Astrocyte of the cerebellum (primary cell): Measurements from ENCODE around the gene CIAO3.
"Not testable (repeated sequence)": the region's sequence is repeated elsewhere in the genome, so short reads cannot be mapped to it uniquely, and the experiment has no call there.

Experiments
- DNase-seq: peaks from one replicate; pipeline ENCODE4 v3.0.0-alpha.2; 2011; ENCODE audit warnings: low read depth
- H3K4me3 ChIP-seq: 2 replicates; pipeline ENCODE4 v1.5.1; 2011; ENCODE audit warnings: mild to moderate bottlenecking, low read depth, low read length, moderate library complexity
- in situ Hi-C: cut with HindIII; loops from 2 replicates; pipeline ENCODE4 v1.10.0; 2017; ENCODE audit warnings: low sequenced_read_pairs
- TF ChIP-seq, protein P1 (sequence below): IDR thresholded peaks from 2 replicates; pipeline ENCODE4 v1.5.1; 2012; ENCODE audit warnings: low read length, low read depth, moderate library complexity, mild to moderate bottlenecking; ENCODE audit errors: missing control alignments

Gene CIAO3

DNA sequence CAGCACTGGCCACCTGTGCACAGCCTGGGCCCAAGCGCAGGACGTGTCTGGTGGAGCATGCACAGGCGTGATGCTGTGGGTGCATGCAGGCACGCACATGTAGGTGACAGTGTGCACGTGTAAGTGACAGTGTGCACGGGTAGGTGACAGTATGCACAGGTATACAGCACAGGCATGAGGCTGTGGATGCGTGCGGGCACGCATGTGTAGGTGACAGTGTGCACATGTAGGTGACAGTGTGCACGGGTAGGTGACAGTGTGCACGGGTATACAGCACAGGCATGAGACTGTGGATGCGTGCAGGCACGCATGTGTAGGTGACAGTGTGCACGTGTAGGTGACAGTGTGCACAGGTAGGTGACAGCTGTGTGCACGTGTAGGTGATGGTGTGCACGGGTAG lies 39.5 kb upstream of the CIAO3 start:
- H3K4me3 ChIP-seq, result no peak overlapping the region
- no peak for DNase-seq
- in situ Hi-C loops, result no loop called here
- TF ChIP-seq, protein P1, sequence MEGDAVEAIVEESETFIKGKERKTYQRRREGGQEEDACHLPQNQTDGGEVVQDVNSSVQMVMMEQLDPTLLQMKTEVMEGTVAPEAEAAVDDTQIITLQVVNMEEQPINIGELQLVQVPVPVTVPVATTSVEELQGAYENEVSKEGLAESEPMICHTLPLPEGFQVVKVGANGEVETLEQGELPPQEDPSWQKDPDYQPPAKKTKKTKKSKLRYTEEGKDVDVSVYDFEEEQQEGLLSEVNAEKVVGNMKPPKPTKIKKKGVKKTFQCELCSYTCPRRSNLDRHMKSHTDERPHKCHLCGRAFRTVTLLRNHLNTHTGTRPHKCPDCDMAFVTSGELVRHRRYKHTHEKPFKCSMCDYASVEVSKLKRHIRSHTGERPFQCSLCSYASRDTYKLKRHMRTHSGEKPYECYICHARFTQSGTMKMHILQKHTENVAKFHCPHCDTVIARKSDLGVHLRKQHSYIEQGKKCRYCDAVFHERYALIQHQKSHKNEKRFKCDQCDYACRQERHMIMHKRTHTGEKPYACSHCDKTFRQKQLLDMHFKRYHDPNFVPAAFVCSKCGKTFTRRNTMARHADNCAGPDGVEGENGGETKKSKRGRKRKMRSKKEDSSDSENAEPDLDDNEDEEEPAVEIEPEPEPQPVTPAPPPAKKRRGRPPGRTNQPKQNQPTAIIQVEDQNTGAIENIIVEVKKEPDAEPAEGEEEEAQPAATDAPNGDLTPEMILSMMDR, result no peak

DNA sequence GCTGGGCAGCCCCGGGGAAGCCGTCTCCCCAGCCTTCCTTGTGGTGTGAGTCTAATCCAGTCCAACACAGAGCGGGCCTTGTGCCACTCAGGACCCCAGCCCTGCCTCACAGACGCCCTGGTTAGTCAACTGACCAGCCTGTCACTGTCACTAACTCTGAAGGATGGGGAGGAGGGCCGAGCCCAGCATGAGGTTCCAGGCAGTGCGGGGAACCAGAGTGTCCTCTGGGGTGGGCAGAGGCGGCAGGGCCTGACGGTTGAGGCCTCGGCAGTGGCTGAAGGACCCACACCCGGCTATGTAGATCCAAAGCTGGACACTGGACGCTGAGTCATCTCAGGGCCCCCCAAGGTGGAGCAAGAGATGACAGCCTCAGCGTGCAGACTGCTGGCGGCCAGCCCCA lies 38.8 kb upstream of the CIAO3 start:
- no peak for DNase-seq
- no peak overlapping the region for H3K4me3 ChIP-seq
- TF ChIP-seq, protein P1, result no peak
- in situ Hi-C loops, result no loop called here

DNA sequence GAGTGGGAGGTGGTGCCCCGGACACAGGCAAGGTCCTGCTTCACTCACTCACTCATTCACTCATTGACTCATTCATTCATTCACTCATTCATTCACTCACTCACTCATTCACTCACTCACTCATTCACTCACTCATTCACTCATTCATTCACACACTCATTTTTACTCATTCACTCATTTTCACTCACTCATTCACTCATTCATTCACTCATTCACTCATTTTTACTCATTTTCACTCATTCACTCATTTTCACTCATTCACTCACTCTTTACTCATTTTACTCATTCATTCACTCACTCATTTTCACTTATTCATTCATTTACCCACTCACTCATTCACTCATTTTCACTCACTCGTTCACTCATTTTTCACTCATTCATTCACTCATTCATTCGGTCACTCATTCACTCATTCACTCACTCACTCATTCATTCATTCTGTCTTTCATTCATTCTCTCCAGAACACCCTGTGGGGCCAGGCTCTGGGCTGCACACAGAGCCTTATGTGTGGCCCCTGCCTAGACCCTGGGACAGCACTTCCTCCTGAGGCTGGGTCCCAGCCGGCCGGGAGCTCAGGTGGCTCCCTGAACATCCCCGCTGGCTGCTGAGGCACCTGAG lies 38.2 kb upstream of the CIAO3 start:
- H3K4me3 ChIP-seq, result no peak overlapping the region
- in situ Hi-C loops, result no loop called here
- TF ChIP-seq, protein P1, result no peak
- DNase-seq, result no peak

DNA sequence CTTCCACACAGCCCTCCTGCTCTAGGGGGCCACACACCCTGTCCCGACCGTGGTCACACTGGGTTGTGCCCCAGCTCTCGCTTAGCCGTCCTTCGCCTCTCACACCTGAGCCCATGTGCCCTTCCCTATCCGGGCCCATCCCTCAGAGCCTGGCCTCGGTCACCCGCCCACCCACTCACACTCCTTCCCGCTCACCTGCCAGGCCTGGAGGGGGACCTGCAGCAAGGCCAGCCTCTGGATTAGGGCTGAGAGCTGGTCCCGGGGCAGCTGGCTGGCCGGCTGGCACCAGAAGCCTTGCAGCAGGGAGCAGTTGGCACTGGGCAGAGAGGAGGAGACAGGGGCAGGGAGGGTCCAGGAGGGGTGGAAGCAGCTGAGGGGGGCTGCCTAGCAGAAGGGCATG lies 37.6 kb upstream of the CIAO3 start:
- in situ Hi-C loops, result no loop called here
- TF ChIP-seq, protein P1, result no peak
- no peak for DNase-seq
- no peak overlapping the region for H3K4me3 ChIP-seq

DNA sequence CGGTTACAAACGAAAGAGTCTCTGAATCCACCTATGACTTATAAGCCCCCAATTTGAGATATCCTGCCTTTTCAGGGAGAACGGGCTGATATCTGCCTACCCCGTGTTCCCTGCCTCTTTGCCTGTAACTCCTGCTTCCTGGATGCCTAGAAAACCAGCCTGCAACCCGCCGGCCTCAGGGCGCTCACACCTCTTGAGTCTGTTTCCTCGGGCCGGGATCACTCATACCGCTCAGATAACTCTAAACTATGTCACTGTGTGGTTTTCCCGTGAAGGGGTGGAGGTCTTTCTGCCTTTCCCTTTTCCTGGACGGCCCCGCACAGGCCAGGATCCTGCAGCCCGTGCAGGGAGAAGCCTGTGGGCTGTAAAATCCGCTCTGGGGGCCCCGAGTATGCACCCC lies 37.0 kb upstream of the CIAO3 start:
- TF ChIP-seq, protein P1, result no peak
- no peak for DNase-seq
- no peak overlapping the region for H3K4me3 ChIP-seq
- in situ Hi-C loops, result no loop called here

DNA sequence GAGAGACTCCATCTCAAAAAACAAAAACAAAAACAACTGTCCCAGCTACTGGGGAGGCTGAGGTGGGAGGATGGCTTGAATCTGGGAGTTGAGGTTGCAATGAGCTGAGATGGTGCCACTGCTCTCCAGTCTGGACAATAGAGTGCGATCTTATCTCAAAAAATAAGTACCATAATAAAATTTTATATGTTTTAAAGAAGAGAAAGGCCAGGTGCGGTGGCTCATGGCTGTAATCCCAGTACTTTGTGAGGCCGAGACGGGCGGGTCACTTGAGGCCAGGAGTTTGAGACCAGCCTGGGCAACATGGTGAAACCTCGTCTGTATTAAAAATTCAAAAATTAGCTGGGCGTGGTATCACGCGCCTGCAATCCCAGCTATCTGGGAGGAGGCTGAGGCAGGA lies 36.0 kb upstream of the CIAO3 start:
- in situ Hi-C loops, result no loop called here
- TF ChIP-seq, protein P1, result no peak
- DNase-seq, result no peak
- H3K4me3 ChIP-seq, result no peak overlapping the region

DNA sequence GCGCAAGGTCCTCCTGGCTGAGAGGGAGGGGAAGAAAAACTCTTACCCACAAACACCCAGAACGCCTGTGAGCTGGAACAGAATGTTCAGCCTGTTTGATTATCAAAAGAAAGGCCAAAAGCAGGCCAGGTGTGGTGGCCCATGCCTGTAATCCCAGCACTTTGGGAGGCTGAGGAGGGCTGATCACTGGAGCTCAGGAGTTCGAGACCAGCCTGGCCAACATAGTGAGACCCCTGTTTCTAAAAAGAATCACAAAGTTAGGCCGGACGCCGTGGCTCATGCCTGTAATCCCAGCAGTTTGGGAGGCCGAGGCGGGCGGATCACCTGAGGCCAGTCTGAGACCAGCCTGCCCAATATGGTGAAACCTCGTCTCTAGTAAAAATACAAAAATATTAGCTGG lies 35.5 kb upstream of the CIAO3 start:
- DNase-seq, in situ Hi-C loops, H3K4me3 ChIP-seq: not testable (repeated sequence)
